Fibroblast of pulmonary artery (primary cell): ENCODE data around the gene FAM47C.
"Not testable (repeated sequence)": the region's sequence is repeated elsewhere in the genome, so short reads cannot be mapped to it uniquely, and the experiment has no call there.

Experiments
- DNase-seq: peaks from one replicate; pipeline ENCODE4 v3.0.0-alpha.2; 2010; ENCODE audit warnings: low read depth
- H3K4me3 ChIP-seq: replicated peaks from 2 replicates; pipeline ENCODE4 v1.5.1; 2011; ENCODE audit warnings: low read depth, mild to moderate bottlenecking, control low read depth, low read length, moderate library complexity
- CTCF ChIP-seq: IDR thresholded peaks from 2 replicates; pipeline ENCODE4 v1.5.1; 2011; ENCODE audit warnings: mild to moderate bottlenecking, control low read depth, low read length, inconsistent platforms; ENCODE audit errors: missing control alignments

Gene FAM47C

GRCh38 chrX:37047776-37048175 lies 39.6 kb downstream of the FAM47C start:
- H3K4me3 ChIP-seq, result no peak overlapping the region
- no peak for TF ChIP-seq CTCF
- DNase-seq, result no peak

- DNase-seq, H3K4me3 ChIP-seq: not testable (repeated sequence)
These were observed 49.4 kb downstream of the FAM47C start for GRCh38 chrX:37057572-37057971.

- DNase-seq, result peak; percentile 56
- H3K4me3 ChIP-seq, result no peak overlapping the region
- TF ChIP-seq CTCF, result peak; percentile 60
These were observed 52.8 kb downstream of the FAM47C start for GRCh38 chrX:37060999-37061398.
